ENCODE results near the gene ADARB2.
"Not testable (repeated sequence)": the region's sequence is repeated elsewhere in the genome, so short reads cannot be mapped to it uniquely, and the experiment has no call there.

Gene ADARB2

DNA sequence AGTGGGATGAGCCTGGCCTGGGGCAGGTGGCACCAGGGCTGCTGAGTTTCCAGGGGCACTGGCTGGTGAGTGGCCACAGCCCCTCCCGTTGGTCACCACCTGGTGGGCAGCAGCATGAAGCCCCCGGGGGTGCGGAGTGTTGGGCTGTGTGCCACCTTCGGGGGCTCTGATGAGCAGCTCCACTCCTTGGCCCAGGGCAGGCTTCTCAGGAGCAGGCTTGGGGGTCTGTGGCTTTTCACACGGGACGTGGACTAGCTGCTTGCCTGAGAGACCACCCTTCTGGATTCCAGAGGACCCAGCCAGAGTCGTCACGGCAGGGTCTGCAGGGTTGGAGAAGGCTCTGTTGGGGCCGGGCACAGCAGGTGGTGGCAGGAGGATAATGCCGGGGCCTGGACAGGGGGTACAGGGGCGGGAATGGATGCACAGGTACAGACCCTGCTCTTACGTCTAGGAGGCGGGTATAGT, 193.1 kb downstream of the ADARB2 start:
- DNase-seq (no peak), ATAC-seq (no peak)
- Mint-ChIP-seq H3K36me3 (ENCODE audit: low read depth) (no peaks in the 10 kb centered on the region), H3K27ac (no peak overlapping the region), H3K27me3 (peaks cover 4% of the 10 kb centered on the region), H3K9me3 (peaks cover 4% of the 10 kb centered on the region), H3K4me3 (no peak overlapping the region), H3K4me1 (peaks cover 3% of the 10 kb centered on the region)

DNA sequence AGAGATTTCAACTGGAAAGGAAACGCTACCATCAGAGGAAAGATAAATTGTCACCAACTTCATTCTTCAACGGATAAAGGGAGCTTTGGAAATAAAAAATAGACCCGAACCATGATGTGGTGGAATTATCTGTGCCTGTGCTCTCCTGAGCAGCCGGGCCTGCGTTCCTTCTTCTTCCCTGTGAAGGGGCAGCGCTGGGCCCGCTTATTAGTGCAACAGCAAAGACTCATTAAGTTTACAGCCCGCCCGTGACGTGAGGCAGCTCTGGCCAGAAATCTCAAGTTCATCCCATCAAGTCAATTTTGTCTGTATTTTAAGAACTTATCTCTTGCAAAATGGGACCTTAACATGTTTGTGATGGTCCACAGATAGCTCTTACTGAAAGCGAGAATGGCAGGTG, 193.7 kb downstream of the ADARB2 start:
- H3K27ac Mint-ChIP-seq: no peak overlapping the region
- DNase-seq (no peak), ATAC-seq (no peak)
- peaks cover 3% of the 10 kb centered on the region for H3K9me3 Mint-ChIP-seq
- H3K36me3 Mint-ChIP-seq (ENCODE audit: low read depth): no peaks in the 10 kb centered on the region
- H3K4me1 Mint-ChIP-seq: peaks cover under 1% of the 10 kb centered on the region
- H3K27me3 Mint-ChIP-seq: peaks cover under 1% of the 10 kb centered on the region
- H3K4me3 Mint-ChIP-seq: no peak overlapping the region

DNA sequence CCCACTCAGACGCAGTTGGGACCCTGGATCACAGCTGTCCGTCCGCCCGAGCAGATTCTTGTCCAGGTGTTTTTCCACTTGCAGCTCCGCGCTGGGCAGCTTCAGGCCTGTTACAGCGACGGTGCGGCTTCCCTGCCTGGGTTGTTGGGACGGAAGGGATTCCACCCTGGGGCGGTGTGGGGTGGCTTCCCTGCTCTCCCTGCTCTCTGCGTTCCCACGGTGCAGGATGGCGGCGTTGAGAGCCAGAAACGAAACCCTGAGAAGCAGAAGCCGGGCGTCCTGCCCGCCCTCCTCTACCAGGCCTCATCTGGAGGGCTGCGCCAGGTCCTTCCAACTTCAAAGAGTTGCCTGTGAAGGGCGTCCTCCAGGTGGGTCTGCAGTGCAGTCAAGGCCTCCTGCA, 194.4 kb downstream of the ADARB2 start:
- DNase-seq (no peak), ATAC-seq (no peak)
- H3K4me1 Mint-ChIP-seq: no peaks in the 10 kb centered on the region
- H3K27ac Mint-ChIP-seq: no peak overlapping the region
- H3K36me3 Mint-ChIP-seq (ENCODE audit: low read depth): no peaks in the 10 kb centered on the region
- H3K27me3 Mint-ChIP-seq: no peaks in the 10 kb centered on the region
- no peaks in the 10 kb centered on the region for H3K9me3 Mint-ChIP-seq
- no peak overlapping the region for H3K4me3 Mint-ChIP-seq

DNA sequence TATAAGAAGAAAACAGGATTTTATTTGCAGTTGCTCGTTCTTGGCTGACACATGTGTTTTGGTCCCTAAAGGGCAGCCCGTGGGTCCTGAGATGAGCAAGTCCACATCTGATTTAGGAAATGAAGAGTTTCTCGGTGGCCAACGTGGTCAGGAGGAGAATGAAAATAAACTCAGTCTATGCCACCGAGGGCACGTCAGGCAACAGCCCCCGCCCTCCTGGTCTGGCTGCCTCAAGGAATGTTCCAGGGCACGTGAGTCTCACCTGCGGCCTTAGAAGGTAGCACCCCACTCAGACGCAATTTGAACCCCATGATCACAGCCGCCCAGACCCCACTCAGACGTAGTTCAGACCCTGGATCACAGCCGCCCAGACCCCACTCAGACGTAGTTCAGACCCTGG, 197.2 kb downstream of the ADARB2 start:
- no peak overlapping the region for H3K4me3 Mint-ChIP-seq

DNA sequence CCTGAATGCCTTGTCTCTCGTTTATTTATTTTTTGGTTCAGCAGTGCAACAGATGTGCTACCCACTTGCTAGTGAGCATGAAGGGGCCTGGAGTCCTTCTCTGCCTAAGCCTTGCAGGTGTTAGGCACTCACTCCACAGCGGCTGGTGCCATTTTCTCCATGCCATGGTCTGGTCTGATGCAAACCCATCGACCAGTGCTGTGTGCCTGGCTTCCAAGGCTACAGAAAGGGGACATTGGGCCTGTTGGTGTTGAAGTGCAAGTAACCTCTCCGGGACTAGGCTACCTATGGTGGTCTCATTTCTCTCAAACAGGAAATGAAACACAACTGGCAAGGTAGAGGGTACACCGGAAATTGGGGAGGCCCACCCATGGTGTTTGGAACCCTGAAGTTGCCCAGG, 198.1 kb downstream of the ADARB2 start:
- no peaks in the 10 kb centered on the region for H3K4me1 Mint-ChIP-seq
- H3K27ac Mint-ChIP-seq: no peak overlapping the region
- no peak for DNase-seq

More for the DNA sequence above, 197.2 kb downstream of the ADARB2 start:
- H3K27me3 Mint-ChIP-seq: no peaks in the 10 kb centered on the region
- no peak for DNase-seq
- H3K9me3 Mint-ChIP-seq: no peaks in the 10 kb centered on the region
- no peak for ATAC-seq
- no peaks in the 10 kb centered on the region for H3K36me3 Mint-ChIP-seq (ENCODE audit: low read depth)
- H3K4me1 Mint-ChIP-seq: no peaks in the 10 kb centered on the region
- H3K27ac Mint-ChIP-seq: no peak overlapping the region

DNA sequence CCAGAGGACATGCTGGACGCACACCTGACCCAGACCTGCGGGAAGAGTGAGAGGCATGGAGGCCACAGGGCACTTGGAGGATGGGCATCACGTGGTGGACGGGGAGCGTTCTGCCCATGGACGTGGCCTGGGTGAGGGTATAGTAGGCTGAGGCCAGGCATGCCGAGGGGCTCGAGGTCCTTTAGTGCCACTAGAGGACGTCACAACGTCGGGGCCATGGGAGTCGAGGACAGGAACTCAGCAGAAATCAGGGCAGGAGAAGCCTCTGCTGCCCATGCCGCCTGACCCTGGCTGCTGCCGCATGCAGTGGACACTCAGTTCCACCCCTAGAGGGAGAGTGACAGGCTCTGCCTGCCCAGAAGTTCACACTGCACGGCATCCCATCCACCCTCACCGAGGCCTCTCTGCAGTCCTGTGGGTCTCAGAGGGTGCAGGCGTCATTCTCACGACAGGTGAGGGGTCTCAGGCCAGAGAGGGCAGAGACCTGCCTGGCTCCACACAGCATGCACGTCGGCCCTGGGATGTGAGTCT, 198.7 kb downstream of the ADARB2 start:
- ATAC-seq (no peak), DNase-seq (no peak)
- Mint-ChIP-seq H3K9me3 (no peaks in the 10 kb centered on the region), H3K4me1 (no peaks in the 10 kb centered on the region), H3K4me3 (no peak overlapping the region), H3K36me3 (ENCODE audit: low read depth) (no peaks in the 10 kb centered on the region), H3K27ac (no peak overlapping the region), H3K27me3 (peaks cover 3% of the 10 kb centered on the region)

More for the DNA sequence above, 198.1 kb downstream of the ADARB2 start:
- no peaks in the 10 kb centered on the region for H3K36me3 Mint-ChIP-seq (ENCODE audit: low read depth)
- H3K27me3 Mint-ChIP-seq: peaks cover 3% of the 10 kb centered on the region
- no peak overlapping the region for H3K4me3 Mint-ChIP-seq
- H3K9me3 Mint-ChIP-seq: no peaks in the 10 kb centered on the region
- ATAC-seq: no peak

DNA sequence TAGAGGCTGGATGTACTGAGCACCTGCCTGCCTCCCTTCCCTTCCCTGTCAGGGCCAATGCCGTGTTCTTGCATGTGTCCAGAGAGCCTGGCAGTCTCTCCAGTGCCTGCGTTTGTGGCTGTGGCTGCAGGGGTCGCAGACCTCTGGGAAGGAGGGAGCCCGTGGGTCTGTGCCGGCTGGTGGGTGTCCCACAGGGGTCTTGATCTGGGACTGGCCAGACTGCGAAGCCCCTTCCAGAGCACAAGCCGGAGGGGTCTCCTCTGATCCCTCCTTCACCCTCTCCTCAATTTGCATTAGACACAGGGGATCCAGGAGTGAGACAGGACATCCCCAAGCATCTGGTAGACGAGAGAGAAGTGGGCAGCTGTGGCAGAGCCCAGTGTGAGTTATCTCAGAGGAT, 199.2 kb downstream of the ADARB2 start:
- Mint-ChIP-seq H3K4me3 (no peak overlapping the region), H3K4me1 (no peaks in the 10 kb centered on the region), H3K27ac (no peak overlapping the region), H3K27me3 (peaks cover 3% of the 10 kb centered on the region), H3K9me3 (no peaks in the 10 kb centered on the region), H3K36me3 (ENCODE audit: low read depth) (no peaks in the 10 kb centered on the region)
- ATAC-seq: no peak
- no peak for DNase-seq

DNA sequence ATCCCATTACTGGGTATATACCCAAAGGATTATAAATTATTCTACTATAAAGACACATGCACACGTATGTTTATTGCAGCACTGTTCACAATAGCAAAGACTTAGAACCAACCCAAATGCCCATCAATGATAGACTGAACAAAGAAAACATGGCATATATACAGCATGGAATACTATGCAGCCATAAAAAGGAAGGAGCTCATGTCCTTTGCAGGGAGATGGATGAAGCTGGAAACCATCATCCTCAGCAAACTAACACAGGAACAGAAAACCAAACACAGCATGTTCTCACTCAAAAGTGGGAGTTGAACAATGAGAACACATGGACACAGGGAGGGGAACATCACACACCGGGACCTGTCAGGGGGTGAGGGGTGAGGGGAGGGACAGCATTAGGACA, 199.9 kb downstream of the ADARB2 start:
- not testable (repeated sequence) for H3K9me3 Mint-ChIP-seq; ATAC-seq; H3K4me3 Mint-ChIP-seq; H3K4me1 Mint-ChIP-seq; H3K27me3 Mint-ChIP-seq; DNase-seq; H3K27ac Mint-ChIP-seq; H3K36me3 Mint-ChIP-seq (ENCODE audit: low read depth)

DNA sequence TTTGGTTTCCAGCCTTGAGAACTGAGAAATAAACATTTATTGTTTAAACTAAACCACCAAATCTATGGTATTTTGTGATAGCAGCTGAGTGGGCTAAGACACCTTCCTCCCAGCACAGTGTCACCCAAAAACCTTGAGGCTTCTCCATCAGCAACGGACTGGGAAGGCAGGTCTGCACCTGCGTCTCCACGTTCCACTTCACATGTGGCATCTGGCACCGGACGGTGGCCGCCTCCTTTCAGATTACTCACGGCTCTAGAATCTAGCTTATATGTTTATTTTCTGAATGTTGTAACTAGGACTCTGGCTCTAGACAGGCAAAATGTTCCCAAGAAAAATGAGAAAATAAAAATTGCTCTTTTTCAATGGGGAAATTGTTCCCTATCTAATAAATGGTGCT, 201.0 kb downstream of the ADARB2 start:
- no peak overlapping the region for H3K4me3 Mint-ChIP-seq
- no peaks in the 10 kb centered on the region for H3K36me3 Mint-ChIP-seq (ENCODE audit: low read depth)
- H3K4me1 Mint-ChIP-seq: no peaks in the 10 kb centered on the region
- no peaks in the 10 kb centered on the region for H3K9me3 Mint-ChIP-seq
- DNase-seq (no peak), ATAC-seq (no peak)
- peaks cover 3% of the 10 kb centered on the region for H3K27me3 Mint-ChIP-seq
- H3K27ac Mint-ChIP-seq: no peak overlapping the region

DNA sequence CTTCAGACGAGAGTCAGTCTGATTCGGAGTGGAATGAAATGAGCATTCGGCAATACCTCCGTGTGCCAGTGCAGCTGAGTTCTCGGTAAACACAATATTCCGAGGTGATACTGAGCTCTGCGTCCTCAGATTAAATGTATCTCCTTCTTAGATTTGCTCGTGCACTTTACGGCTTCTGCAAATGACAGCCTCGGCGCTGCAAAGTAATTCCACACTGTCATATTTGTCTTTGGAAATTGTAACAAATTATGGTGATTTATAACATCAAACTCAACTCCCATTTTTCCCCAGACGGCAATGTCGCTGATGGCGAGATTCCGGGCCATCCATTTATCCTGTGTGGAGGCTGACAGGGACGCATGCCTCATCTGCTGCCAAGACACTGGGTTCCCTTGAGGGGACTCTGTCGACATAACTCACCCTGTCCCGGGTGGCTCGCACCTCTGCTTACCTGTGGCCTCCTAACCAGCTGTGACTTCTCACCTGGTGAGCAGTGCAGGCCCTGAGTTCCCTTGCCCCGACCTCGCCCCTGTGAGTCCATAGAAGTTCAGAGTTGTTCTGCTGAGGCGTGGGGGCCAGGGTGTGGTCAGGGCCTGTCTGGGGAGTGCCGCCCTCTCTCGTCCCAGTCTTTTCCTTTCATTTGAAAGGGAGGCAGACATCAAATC, 201.9 kb downstream of the ADARB2 start:
- H3K4me3 Mint-ChIP-seq: no peak overlapping the region

DNA sequence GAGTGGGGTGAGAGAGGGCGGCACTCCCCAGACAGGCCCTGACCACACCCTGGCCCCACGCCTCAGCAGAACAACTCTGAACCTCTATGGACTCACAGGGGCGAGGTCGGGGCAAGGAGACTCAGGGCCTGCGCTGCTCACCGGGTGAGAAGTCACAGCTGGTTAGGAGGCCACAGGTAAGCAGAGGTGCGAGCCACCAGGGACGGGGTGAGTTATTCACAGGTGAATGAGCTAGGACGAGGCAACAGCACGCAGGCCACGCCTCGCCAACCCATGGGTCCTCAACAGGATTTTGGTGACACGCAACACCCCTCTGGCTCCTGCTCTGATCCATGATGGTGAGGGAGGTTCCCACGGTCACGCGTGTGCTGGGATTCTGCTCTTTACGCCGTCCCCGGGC, 202.5 kb downstream of the ADARB2 start:
- H3K9me3 Mint-ChIP-seq: no peaks in the 10 kb centered on the region
- H3K36me3 Mint-ChIP-seq (ENCODE audit: low read depth): no peaks in the 10 kb centered on the region
- ATAC-seq (no peak), DNase-seq (no peak)
- H3K4me1 Mint-ChIP-seq: no peaks in the 10 kb centered on the region
- no peak overlapping the region for H3K4me3 Mint-ChIP-seq
- H3K27ac Mint-ChIP-seq: no peak overlapping the region
- H3K27me3 Mint-ChIP-seq: peaks cover 12% of the 10 kb centered on the region

More for the DNA sequence above, 201.9 kb downstream of the ADARB2 start:
- no peak overlapping the region for H3K27ac Mint-ChIP-seq
- DNase-seq: no peak
- H3K36me3 Mint-ChIP-seq (ENCODE audit: low read depth): no peaks in the 10 kb centered on the region
- no peak for ATAC-seq
- H3K9me3 Mint-ChIP-seq: no peaks in the 10 kb centered on the region
- no peaks in the 10 kb centered on the region for H3K4me1 Mint-ChIP-seq
- peaks cover 6% of the 10 kb centered on the region for H3K27me3 Mint-ChIP-seq

DNA sequence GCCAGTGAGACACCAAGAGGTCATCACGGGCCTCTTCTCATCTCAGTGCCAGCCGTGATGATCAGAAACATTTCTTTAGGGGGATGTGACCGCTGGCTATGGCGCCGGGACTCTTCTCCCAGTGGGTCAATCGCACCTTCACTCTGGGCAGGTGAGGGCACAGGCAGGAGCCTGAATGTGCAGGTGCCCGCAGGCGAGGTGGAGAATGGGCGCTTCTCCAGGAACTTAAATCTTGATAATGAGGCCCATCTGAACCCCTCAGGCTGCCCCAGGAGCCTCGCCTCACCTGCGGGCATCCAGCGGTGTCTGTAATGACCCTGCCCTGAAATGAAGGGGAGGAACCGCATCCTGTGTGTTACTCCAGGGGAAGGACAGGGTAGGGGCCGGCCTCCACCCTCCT, 204.7 kb downstream of the ADARB2 start:
- DNase-seq (no peak), ATAC-seq (no peak)
- H3K4me3 Mint-ChIP-seq: no peak overlapping the region
- no peaks in the 10 kb centered on the region for H3K36me3 Mint-ChIP-seq (ENCODE audit: low read depth)
- H3K9me3 Mint-ChIP-seq: no peaks in the 10 kb centered on the region
- no peak overlapping the region for H3K27ac Mint-ChIP-seq
- H3K4me1 Mint-ChIP-seq: no peaks in the 10 kb centered on the region
- H3K27me3 Mint-ChIP-seq: peaks cover 14% of the 10 kb centered on the region

DNA sequence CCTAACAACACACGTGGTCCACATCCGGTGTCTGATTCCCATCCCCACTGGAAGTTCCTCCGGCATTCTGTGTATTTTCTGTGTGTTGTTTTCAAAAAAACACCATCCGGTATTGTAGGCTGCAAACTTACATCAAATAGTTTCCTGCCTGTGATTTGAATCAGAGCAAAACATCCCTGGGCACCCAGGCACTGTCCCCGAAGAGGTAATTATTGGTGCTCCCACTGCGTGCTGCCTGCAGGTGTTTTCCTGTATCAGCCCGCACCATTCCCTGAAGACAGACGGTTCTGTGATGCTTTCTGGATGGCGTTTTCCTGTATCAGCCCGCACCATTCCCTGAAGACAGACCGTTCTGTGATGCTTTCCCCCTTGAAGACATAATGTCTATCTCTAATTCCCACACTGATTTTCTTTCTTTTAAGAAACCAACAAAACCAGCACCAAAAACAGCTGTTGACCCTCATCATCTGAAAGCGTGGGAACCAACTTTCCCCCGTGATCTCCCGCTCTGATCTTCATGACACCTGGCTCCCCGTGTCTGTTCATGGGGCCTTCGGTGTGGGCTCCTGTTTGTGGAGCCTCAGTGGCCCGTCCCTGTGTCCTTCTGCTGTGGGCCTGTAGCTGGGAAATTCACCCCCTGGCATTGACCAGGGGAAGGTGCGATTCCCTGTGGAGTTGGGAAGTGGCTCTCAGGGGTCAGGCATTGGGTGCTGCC, 205.3 kb downstream of the ADARB2 start:
- no peak overlapping the region for H3K4me3 Mint-ChIP-seq
- no peak overlapping the region for H3K27ac Mint-ChIP-seq
- H3K9me3 Mint-ChIP-seq: no peaks in the 10 kb centered on the region
- peaks cover 14% of the 10 kb centered on the region for H3K27me3 Mint-ChIP-seq
- H3K4me1 Mint-ChIP-seq: no peaks in the 10 kb centered on the region
- ATAC-seq (no peak), DNase-seq (no peak)
- no peaks in the 10 kb centered on the region for H3K36me3 Mint-ChIP-seq (ENCODE audit: low read depth)

DNA sequence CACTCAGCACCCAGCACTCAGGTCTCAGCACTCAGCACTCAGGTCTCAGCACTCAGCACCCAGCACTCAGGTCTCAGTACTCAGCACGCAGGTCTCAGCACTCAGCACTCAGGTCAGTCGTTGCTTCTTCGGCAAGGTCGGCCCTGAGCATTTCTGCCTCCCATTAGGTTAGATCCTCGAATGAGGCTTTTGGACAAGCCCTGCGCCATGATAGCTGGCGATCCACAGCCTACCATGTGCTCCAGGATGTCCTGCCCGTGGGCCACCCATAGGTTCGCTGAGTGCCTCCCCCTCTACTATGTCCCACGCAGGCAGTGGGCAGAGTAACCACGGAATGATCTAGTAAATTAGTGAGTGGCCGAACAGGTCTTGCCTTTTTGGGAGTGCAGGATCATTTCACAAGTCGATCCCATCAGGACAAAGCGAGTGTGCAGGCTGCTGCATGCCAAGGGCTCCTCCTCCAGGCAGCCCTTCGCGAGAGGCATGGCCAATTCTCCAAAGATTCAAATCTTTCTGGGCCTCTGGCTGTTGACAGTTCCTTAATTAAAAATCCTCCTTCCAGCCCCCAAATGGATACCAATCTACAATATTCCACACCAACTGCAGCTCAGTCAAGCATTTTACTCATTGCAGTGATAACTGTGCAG, 206.3 kb downstream of the ADARB2 start:
- H3K36me3 Mint-ChIP-seq (ENCODE audit: low read depth): no peaks in the 10 kb centered on the region
- no peak overlapping the region for H3K4me3 Mint-ChIP-seq
- ATAC-seq: no peak
- no peak overlapping the region for H3K27ac Mint-ChIP-seq
- no peak for DNase-seq
- no peaks in the 10 kb centered on the region for H3K9me3 Mint-ChIP-seq
- no peaks in the 10 kb centered on the region for H3K4me1 Mint-ChIP-seq
- H3K27me3 Mint-ChIP-seq: peaks cover 14% of the 10 kb centered on the region

Data from activated naive CD8-positive, alpha-beta T cell treated with anti-CD3 and anti-CD28 coated beads, Interleukin-2, amount 50 U/mL, for 24 hours (primary cell).